SK-N-SH (cell line): Measurements from ENCODE around the gene SIK2. TPM values are rescaled to one million over a fixed set of nuclear protein-coding genes. Genes with fewer than 3 reads are reported as not detected.

ENCODE experiments used
- CTCF ChIA-PET: fragments of 300-600, 350-600 bp; formaldehyde crosslinking; extraction: SDS; loops from one replicate; lab custom pipeline; 2021; lab: Yijun Ruan, JAX
- POLR2A ChIA-PET: fragments of 350-600 bp; sonication (Branson Sonifier 250); formaldehyde crosslinking; extraction: SDS; loops from one replicate; lab custom pipeline; 2020; ENCODE audit warnings: antibody characterized with exemption, inconsistent platforms; lab: Yijun Ruan, JAX
- DNase-seq: peaks from one replicate; pipeline ENCODE4 v3.0.0; 2012
- H2AFZ ChIP-seq: fragments of 200-600 bp; sonication (generic); 2 replicates; pipeline ENCODE4 v1.8.1; 2016; ENCODE audit warnings: antibody characterized with exemption, mild to moderate bottlenecking, low read depth
- H3F3A ChIP-seq: fragments of 200-600 bp; sonication (generic); replicated peaks from 2 replicates; pipeline ENCODE3; 2016; ENCODE audit warnings: antibody characterized with exemption, mild to moderate bottlenecking; ENCODE audit not compliant: insufficient read depth
- H3K27ac ChIP-seq, 2 experiments: fragments of 200-500 bp in 1 of 2; fragments of 200-600 bp in 1 of 2; sonication (Bioruptor generic) in 1 of 2; sonication (generic), shearing (Covaris generic) in 1 of 2; 2 replicates each; pipeline versions ENCODE4 v1.5.1 to v1.6.1; 2014 to 2016; ENCODE audit warnings: low read depth in 2 of 2, inconsistent platforms in 1 of 2, low read length in 1 of 2, mild to moderate bottlenecking in 1 of 2, mixed read lengths in 1 of 2
- H3K27me3 ChIP-seq: fragments of 200-600 bp; sonication (generic), shearing (Covaris generic); 2 replicates; pipeline ENCODE4 v1.6.1; 2016; ENCODE audit warnings: mixed run types; ENCODE audit not compliant: insufficient read depth
- H3K36me3 ChIP-seq, 2 experiments: fragments of 200-500 bp in 1 of 2; fragments of 200-600 bp in 1 of 2; sonication (Bioruptor generic) in 1 of 2; sonication (generic) in 1 of 2; replicated peaks in 1 of 2; 2 replicates each; pipeline versions ENCODE3 to v1.5.1; 2014 to 2016; ENCODE audit warnings: low read length in 1 of 2, mild to moderate bottlenecking in 1 of 2; ENCODE audit not compliant: insufficient read depth in 2 of 2, control insufficient read depth in 1 of 2
- H3K4me1 ChIP-seq, 2 experiments: fragments of 200-500 bp in 1 of 2; fragments of 200-600 bp in 1 of 2; sonication (Bioruptor generic) in 1 of 2; sonication (generic), shearing (Covaris generic) in 1 of 2; 2 replicates each; pipeline versions ENCODE4 v1.5.1 to v1.6.1; 2014 to 2016; ENCODE audit warnings: low read depth in 1 of 2, low read length in 1 of 2, mixed run types in 1 of 2; ENCODE audit not compliant: insufficient read depth in 2 of 2, control insufficient read depth in 1 of 2
- H3K4me2 ChIP-seq: fragments of 200-600 bp; sonication (generic), shearing (Covaris generic); 2 replicates; pipeline ENCODE4 v1.6.1; 2017; ENCODE audit warnings: mixed run types
- H3K4me3 ChIP-seq, 2 experiments: fragments of 200-500 bp in 1 of 2; fragments of 200-600 bp in 1 of 2; sonication (Bioruptor generic) in 1 of 2; sonication (generic), shearing (Covaris generic) in 1 of 2; 2 replicates each; pipeline versions ENCODE4 v1.5.1 to v1.8.1; 2014 to 2016; ENCODE audit warnings: low read depth in 2 of 2, inconsistent platforms in 1 of 2, low read length in 1 of 2, mild to moderate bottlenecking in 1 of 2, mixed read lengths in 1 of 2, moderate library complexity in 1 of 2
- H3K79me2 ChIP-seq: fragments of 200-600 bp; sonication (generic); 2 replicates; pipeline ENCODE4 v1.8.1; 2017; ENCODE audit warnings: mild to moderate bottlenecking; ENCODE audit not compliant: insufficient read depth
- H3K9ac ChIP-seq: fragments of 200-600 bp; sonication (generic); 2 replicates; pipeline ENCODE4 v1.6.1; 2017; ENCODE audit warnings: mixed run types
- H3K9me2 ChIP-seq: fragments of 200-600 bp; sonication (generic); 2 replicates; pipeline ENCODE4 v1.6.1; 2017; ENCODE audit warnings: mixed run types
- H3K9me3 ChIP-seq: fragments of 200-600 bp; sonication (generic); 2 replicates; pipeline ENCODE4 v1.6.1; 2017; ENCODE audit warnings: mixed run types, mild to moderate bottlenecking, moderate library complexity
- H4K20me1 ChIP-seq: fragments of 200-600 bp; sonication (generic); 2 replicates; pipeline ENCODE4 v1.6.1; 2017; ENCODE audit warnings: mild to moderate bottlenecking, mixed run types; ENCODE audit not compliant: insufficient read depth
- CTCF ChIP-seq: fragments of 200-600 bp; sonication (generic); IDR thresholded peaks from 2 replicates; pipeline ENCODE4 v1.6.1; 2017; ENCODE audit warnings: antibody characterized with exemption, mild to moderate bottlenecking, moderate library complexity
- ELF1 ChIP-seq: IDR thresholded peaks from 2 replicates; pipeline ENCODE4 v1.4.0; 2012
- FOSL2 ChIP-seq: IDR thresholded peaks from 2 replicates; pipeline ENCODE4 v1.4.0; 2012; ENCODE audit warnings: low read depth, mild to moderate bottlenecking, moderate library complexity, borderline replicate concordance
- FOXM1 ChIP-seq: IDR thresholded peaks from 2 replicates; pipeline ENCODE4 v1.4.0; 2012; ENCODE audit warnings: low read depth, mild to moderate bottlenecking
- GABPA ChIP-seq: IDR thresholded peaks from 2 replicates; pipeline ENCODE4 v1.4.0; 2012; ENCODE audit warnings: low read depth, mild to moderate bottlenecking
- IRF3 ChIP-seq: fragments of 150-350 bp; IDR thresholded peaks from 2 replicates; pipeline ENCODE4 v1.6.1; 2016; ENCODE audit warnings: mild to moderate bottlenecking, low read depth, low read length
- MXI1 ChIP-seq: IDR thresholded peaks from 2 replicates; pipeline ENCODE4 v1.6.1; 2012; ENCODE audit warnings: mild to moderate bottlenecking, low read depth, low read length, improper control_type of control experiment
- NFIC ChIP-seq: IDR thresholded peaks from 2 replicates; pipeline ENCODE4 v1.4.0; 2012; ENCODE audit warnings: borderline replicate concordance
- NRF1 ChIP-seq: IDR thresholded peaks from 2 replicates; pipeline ENCODE4 v1.6.1; 2012; ENCODE audit warnings: low read depth, mild to moderate bottlenecking, low read length
- POLR2AphosphoS5 ChIP-seq: IDR thresholded peaks from 2 replicates; pipeline ENCODE4 v1.6.1; 2012; ENCODE audit warnings: low read depth, low read length
- RAD21 ChIP-seq: IDR thresholded peaks from 2 replicates; pipeline ENCODE4 v1.6.1; 2012; ENCODE audit warnings: mild to moderate bottlenecking, low read length
- REST ChIP-seq: IDR thresholded peaks from 2 replicates; pipeline ENCODE4 v1.6.1; 2012; ENCODE audit warnings: mild to moderate bottlenecking, low read depth, low read length, moderate library complexity
- RFX5 ChIP-seq: IDR thresholded peaks from 2 replicates; pipeline ENCODE4 v1.6.1; 2012; ENCODE audit warnings: mild to moderate bottlenecking, improper control_type of control experiment, low read length
- RXRA ChIP-seq: IDR thresholded peaks from 2 replicates; pipeline ENCODE4 v1.4.0; 2012; ENCODE audit warnings: low read depth, mild to moderate bottlenecking, borderline replicate concordance
- SIN3A ChIP-seq: IDR thresholded peaks from 2 replicates; pipeline ENCODE4 v1.6.1; 2012; ENCODE audit warnings: low read depth, mild to moderate bottlenecking, low read length, moderate library complexity, borderline replicate concordance
- USF1 ChIP-seq: IDR thresholded peaks from 2 replicates; pipeline ENCODE4 v1.4.0; 2012; ENCODE audit warnings: low read depth, borderline replicate concordance
- YY1 ChIP-seq: IDR thresholded peaks from 2 replicates; pipeline ENCODE4 v1.4.0; 2012; ENCODE audit warnings: low read depth, mild to moderate bottlenecking
- ZBTB33 ChIP-seq: IDR thresholded peaks from 2 replicates; pipeline ENCODE4 v1.4.0; 2012; ENCODE audit warnings: low read depth, borderline replicate concordance
- WGBS: methylation state at CpG from one replicate; pipeline ENCODE4 v1.1.6; 2017; ENCODE audit warnings: low lambda C conversion rate; 5-methylcytosine and 5-hydroxymethylcytosine counted together
- polyA plus RNA-seq, 3 experiments: library from polyadenylated mRNA; depleted of rRNA; stranded (reverse); fragments of >200 nt; gene quantifications; 2 replicates each; pipeline ENCODE4 v1.2.3, GENCODE V29; 2012

The SIK2 gene
- polyA plus RNA-seq, 1 of the 3 experiments (the other 2 are of a cell fraction), result 8.9 TPM

- ChIA-PET CTCF (no interaction called here), POLR2A (no interaction called here)
- no peak for TF ChIP-seq NRF1
- no peak for TF ChIP-seq FOXM1
- no peak for TF ChIP-seq FOSL2
- no peak for TF ChIP-seq MXI1
- TF ChIP-seq NFIC, result no peak
- TF ChIP-seq RXRA, result no peak
- TF ChIP-seq USF1, result no peak
- no peak for TF ChIP-seq REST
- no peak overlapping the region for H3K27ac ChIP-seq
- no peak overlapping the region for H2AFZ ChIP-seq
- no peak overlapping the region for H3K4me2 ChIP-seq
- no peak overlapping the region for H3K4me3 ChIP-seq
- H3K27me3 ChIP-seq, result no peaks in the 10 kb centered on the region
- no peak overlapping the region for H3K9ac ChIP-seq
- H3K79me2 ChIP-seq, result peaks cover 30% of the 10 kb centered on the region
- H3K9me3 ChIP-seq, result no peaks in the 10 kb centered on the region
- no peaks in the 10 kb centered on the region; a peak in 1 of 4 replicates for H3K4me1 ChIP-seq
- peaks cover 12% of the 10 kb centered on the region for H3F3A ChIP-seq
- no peak for DNase-seq
- no peaks in the 10 kb centered on the region for H4K20me1 ChIP-seq
- no peaks in the 10 kb centered on the region for H3K9me2 ChIP-seq
- H3K36me3 ChIP-seq, result peaks cover 55 to 59% of the 10 kb centered on the region in 2 experiments
These were observed 147.4 kb downstream of the SIK2 start for GRCh38 chr11:111749646-111750045.

- no peak overlapping the region for H3K4me2 ChIP-seq
- ChIA-PET POLR2A (no interaction called here), CTCF (no interaction called here)
- peaks cover 69 to 78% of the 10 kb centered on the region in 2 experiments for H3K36me3 ChIP-seq
- TF ChIP-seq YY1, result no peak
- no peak for TF ChIP-seq CTCF
- TF ChIP-seq SIN3A, result no peak
- no peak for TF ChIP-seq ELF1
- TF ChIP-seq GABPA, result no peak
- TF ChIP-seq NFIC, result no peak
- no peak for TF ChIP-seq POLR2AphosphoS5
- no peak for TF ChIP-seq ZBTB33
- no peak for TF ChIP-seq RAD21
- TF ChIP-seq IRF3, result no peak
- no peak for TF ChIP-seq RFX5
- no peak overlapping the region for H3K9ac ChIP-seq
- H4K20me1 ChIP-seq, result no peaks in the 10 kb centered on the region
- no peaks in the 10 kb centered on the region; a peak in 1 of 4 replicates for H3K4me1 ChIP-seq
- H3K9me2 ChIP-seq, result no peaks in the 10 kb centered on the region
- over 99% methylated on average over 6 of the region's 6 CpGs for WGBS
- peaks cover 5% of the 10 kb centered on the region for H3K79me2 ChIP-seq
- H3K4me3 ChIP-seq, result no peak overlapping the region
- peaks cover 6% of the 10 kb centered on the region for H3F3A ChIP-seq
- no peak overlapping the region for H2AFZ ChIP-seq
- H3K27ac ChIP-seq, result no peak overlapping the region
- H3K9me3 ChIP-seq, result no peaks in the 10 kb centered on the region
- DNase-seq, result no peak
- no peaks in the 10 kb centered on the region for H3K27me3 ChIP-seq
These were observed 153.8 kb downstream of the SIK2 start for GRCh38 chr11:111756097-111756496.
